ENCODE results near the gene C1QTNF2.

C1QTNF2 gene

DNA sequence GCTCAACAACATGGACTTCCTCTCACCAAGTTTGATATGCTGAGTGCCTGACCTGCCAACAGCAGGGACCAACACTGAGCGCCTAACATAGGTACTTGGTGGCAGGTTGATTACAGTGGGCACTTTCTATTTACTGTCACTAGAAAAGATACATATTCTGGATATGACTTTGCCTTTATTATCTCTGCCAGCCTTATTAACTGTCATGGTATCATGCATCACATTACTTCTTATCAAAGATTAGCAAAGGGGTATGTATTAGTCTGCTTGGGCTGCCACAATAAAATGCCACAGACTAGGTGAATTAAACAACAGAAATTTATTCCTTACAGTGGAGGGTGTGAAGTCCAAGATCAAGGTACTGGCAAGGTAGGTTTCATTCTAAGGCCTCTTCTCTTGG, 14.3 kb upstream of the C1QTNF2 start:
- TF ChIP-seq, protein P1, sequence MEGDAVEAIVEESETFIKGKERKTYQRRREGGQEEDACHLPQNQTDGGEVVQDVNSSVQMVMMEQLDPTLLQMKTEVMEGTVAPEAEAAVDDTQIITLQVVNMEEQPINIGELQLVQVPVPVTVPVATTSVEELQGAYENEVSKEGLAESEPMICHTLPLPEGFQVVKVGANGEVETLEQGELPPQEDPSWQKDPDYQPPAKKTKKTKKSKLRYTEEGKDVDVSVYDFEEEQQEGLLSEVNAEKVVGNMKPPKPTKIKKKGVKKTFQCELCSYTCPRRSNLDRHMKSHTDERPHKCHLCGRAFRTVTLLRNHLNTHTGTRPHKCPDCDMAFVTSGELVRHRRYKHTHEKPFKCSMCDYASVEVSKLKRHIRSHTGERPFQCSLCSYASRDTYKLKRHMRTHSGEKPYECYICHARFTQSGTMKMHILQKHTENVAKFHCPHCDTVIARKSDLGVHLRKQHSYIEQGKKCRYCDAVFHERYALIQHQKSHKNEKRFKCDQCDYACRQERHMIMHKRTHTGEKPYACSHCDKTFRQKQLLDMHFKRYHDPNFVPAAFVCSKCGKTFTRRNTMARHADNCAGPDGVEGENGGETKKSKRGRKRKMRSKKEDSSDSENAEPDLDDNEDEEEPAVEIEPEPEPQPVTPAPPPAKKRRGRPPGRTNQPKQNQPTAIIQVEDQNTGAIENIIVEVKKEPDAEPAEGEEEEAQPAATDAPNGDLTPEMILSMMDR (IDR thresholded peaks at IDR 0.05; ENCODE audit: low read length, missing control alignments), result no peak
- DNase-seq (ENCODE audit: low read depth), result no peak
- no peak overlapping the region for H3K4me3 ChIP-seq (replicated peaks; ENCODE audit: low read depth, low read length)

DNA sequence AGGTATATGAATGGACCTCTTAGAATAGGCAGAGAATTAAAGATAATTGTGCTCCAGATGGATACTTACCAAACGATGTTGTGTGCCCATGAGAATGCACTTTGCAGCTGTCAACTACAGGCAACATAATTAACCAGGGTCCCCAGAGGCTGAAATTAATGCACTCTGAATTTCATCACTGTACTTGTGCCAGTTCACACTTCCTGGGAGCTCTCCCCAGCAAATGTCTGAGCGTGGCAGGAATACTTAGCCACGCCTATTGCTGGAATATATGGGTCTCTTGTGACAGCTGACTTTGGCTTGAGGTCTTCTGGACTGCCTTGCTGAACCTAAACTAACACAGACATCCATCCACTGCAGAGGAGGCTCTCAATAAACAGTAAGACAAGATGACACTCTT, 11.9 kb upstream of the C1QTNF2 start:
- DNase-seq (ENCODE audit: low read depth), result no peak
- H3K4me3 ChIP-seq (replicated peaks; ENCODE audit: low read depth, low read length), result no peak overlapping the region
- TF ChIP-seq, protein P1 (IDR thresholded peaks at IDR 0.05; ENCODE audit: low read length, missing control alignments), result no peak

DNA sequence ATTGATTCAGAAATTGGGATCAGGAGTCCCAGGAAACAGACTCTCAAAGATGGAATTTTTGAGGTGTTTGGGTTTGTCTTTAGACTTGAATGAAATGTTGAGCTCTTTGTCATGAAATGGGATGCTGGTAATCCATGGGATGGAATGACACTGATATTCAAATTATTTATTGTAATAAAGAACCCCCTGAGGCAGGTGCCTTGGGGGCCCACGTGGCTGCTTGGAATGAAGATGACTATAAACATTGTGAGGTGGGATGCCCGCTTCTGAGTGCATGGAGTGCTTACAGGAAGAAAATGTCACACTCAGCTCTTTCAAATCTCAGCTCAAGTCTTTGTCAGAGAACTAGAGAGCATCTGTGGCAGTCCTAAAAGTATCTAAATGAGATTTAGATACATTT, 9.6 kb upstream of the C1QTNF2 start:
- TF ChIP-seq, protein P1 (IDR thresholded peaks at IDR 0.05; ENCODE audit: low read length, missing control alignments), result no peak
- no peak for DNase-seq (ENCODE audit: low read depth)

DNA sequence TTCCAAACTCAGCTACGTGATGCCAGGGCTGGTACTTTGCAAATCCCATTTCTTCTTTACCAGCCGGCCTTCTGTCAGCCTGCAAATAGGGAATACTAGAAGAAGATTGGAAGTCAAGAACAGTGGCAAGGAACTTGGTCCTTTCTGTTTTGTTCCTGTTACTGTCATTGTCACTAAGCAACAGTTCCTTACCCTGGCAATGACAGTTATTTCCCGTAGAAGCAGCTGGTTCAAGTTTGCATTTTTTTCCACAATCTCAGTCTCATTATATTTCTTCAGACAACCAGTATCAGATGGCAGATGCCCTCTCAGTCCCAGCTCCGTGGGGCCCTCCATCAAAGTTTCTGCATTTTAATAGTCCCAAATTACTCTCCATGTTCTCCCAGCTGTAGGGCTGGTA, 9.1 kb upstream of the C1QTNF2 start:
- no peak overlapping the region for H3K4me3 ChIP-seq (replicated peaks; ENCODE audit: low read depth, low read length)
- TF ChIP-seq, protein P1 (IDR thresholded peaks at IDR 0.05; ENCODE audit: low read length, missing control alignments), result no peak
- DNase-seq (ENCODE audit: low read depth), result no peak

More for the DNA sequence above, 9.6 kb upstream of the C1QTNF2 start:
- no peak overlapping the region for H3K4me3 ChIP-seq (replicated peaks; ENCODE audit: low read depth, low read length)

DNA sequence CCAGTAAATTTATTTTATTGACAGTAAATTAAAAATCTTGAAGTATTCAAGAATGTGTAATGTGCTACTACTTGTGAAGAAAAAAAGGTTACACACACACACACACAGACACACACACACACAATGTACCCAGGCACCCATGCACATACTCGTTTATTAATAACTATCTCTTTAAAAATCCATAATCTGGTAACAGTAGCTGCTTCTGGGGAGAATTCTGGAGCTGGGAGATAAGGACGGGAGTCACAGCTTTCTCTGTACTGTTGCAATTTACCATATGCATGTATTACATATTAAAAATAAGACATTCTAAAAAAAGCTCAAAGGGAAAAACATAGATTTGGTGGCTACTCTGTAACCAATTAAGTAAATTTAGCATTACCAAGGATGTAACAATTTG, 7.9 kb upstream of the C1QTNF2 start:
- H3K4me3 ChIP-seq (replicated peaks; ENCODE audit: low read depth, low read length), result no peak overlapping the region
- DNase-seq (ENCODE audit: low read depth), result no peak
- TF ChIP-seq, protein P1 (IDR thresholded peaks at IDR 0.05; ENCODE audit: low read length, missing control alignments), result no peak

DNA sequence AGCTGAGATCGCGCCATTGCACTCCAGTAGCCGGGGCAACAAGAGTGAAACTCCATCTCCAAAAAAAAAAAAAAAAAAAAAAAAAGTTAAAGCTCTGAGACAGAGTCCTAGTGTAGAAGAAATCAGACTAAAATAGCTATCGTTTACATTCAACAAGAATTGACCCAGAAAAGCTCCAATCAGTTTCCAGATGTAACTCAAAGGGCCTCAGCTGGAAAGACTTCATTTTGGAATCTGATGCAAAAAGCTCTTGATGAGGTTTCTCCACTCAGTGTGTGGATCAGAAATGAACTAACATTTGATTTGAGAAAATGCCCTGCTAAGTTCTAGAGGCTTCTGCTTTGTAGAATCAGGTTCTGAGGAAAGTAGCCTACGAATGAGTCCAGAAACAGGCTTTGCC, 7.2 kb upstream of the C1QTNF2 start:
- no peak for DNase-seq (ENCODE audit: low read depth)
- no peak overlapping the region for H3K4me3 ChIP-seq (replicated peaks; ENCODE audit: low read depth, low read length)
- TF ChIP-seq, protein P1 (IDR thresholded peaks at IDR 0.05; ENCODE audit: low read length, missing control alignments), result no peak

DNA sequence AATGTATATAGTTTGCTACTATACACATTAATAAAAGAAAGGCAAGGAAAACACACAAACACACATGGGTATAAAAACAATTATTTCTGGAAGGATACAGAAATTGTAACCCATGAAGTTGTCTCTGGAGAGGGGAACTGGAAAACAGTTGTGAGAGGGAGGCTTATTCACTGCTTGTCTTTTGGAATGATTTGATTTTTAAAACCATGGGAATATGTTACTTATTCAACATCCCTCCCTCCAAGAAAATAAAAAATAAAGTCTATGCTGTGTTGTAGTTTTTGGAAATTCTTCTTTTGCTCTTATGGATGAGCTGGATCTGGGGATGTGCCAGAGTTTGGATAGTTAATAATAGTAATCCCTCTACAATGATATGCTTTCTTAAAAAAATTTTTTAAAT, 6.0 kb upstream of the C1QTNF2 start:
- TF ChIP-seq, protein P1 (IDR thresholded peaks at IDR 0.05; ENCODE audit: low read length, missing control alignments), result no peak
- no peak overlapping the region for H3K4me3 ChIP-seq (replicated peaks; ENCODE audit: low read depth, low read length)
- no peak for DNase-seq (ENCODE audit: low read depth)
